ENCODE data around the gene SUMO3.

- TF ChIP-seq CTCF (IDR thresholded peaks at IDR 0.05; ENCODE audit: low read depth, low read length, poor library complexity, severe bottlenecking) (no peak), EZH2phosphoT487 (IDR thresholded peaks at IDR 0.05; ENCODE audit: borderline replicate concordance, low read length) (no peak)
These were observed 54.8 kb downstream of the SUMO3 start for GRCh38 chr21:44763050-44763378.

Measured in DOHH2 (cell line).